IPS-20b (cell line): Measurements from ENCODE around the gene B4GALT2.

ENCODE experiments used
- H3K27ac ChIP-seq: one replicate; pipeline ENCODE4 v1.5.1; 2013; ENCODE audit warnings: low read length
- H3K27me3 ChIP-seq: 2 replicates; pipeline ENCODE4 v1.6.1; 2013; ENCODE audit warnings: mild to moderate bottlenecking, low read length, inconsistent platforms; ENCODE audit not compliant: insufficient read depth
- H3K36me3 ChIP-seq: 2 replicates; pipeline ENCODE4 v1.6.1; 2013; ENCODE audit warnings: low read depth, mild to moderate bottlenecking, inconsistent platforms, low read length, moderate library complexity; ENCODE audit not compliant: insufficient read depth
- H3K4me1 ChIP-seq: 2 replicates; pipeline ENCODE4 v1.6.1; 2013; ENCODE audit warnings: mild to moderate bottlenecking, control low read depth, inconsistent platforms, low read length, moderate library complexity; ENCODE audit not compliant: insufficient read depth
- H3K4me3 ChIP-seq: 2 replicates; pipeline ENCODE4 v1.5.1; 2013; ENCODE audit warnings: mild to moderate bottlenecking, low read length, inconsistent platforms
- H3K9ac ChIP-seq: 2 replicates; pipeline ENCODE4 v1.6.1; 2013; ENCODE audit warnings: low read depth, mild to moderate bottlenecking, inconsistent platforms, low read length, moderate library complexity
- H3K9me3 ChIP-seq: 2 replicates; pipeline ENCODE4 v1.6.1; 2013; ENCODE audit warnings: mild to moderate bottlenecking, low read depth, low read length, inconsistent platforms; ENCODE audit not compliant: insufficient read depth

B4GALT2 gene

GRCh38 chr1:43981636-43982035 is 2.6 kb downstream of the B4GALT2 start:
- peaks cover 49% of the 10 kb centered on the region for H3K36me3 ChIP-seq
- H3K9ac ChIP-seq: no peak overlapping the region
- no peak overlapping the region for H3K27ac ChIP-seq
- no peaks in the 10 kb centered on the region for H3K9me3 ChIP-seq
- no peak overlapping the region for H3K4me3 ChIP-seq
- H3K4me1 ChIP-seq: peaks cover 7% of the 10 kb centered on the region; the same call in 1 of the 2 replicates
- no peaks in the 10 kb centered on the region for H3K27me3 ChIP-seq

GRCh38 chr1:43982241-43982640 is 3.2 kb downstream of the B4GALT2 start:
- Histone ChIP-seq H3K27ac (no peak overlapping the region), H3K36me3 (peaks cover 44% of the 10 kb centered on the region), H3K4me3 (no peak overlapping the region), H3K4me1 (peaks cover 7% of the 10 kb centered on the region; the same call in 1 of the 2 replicates), H3K27me3 (no peaks in the 10 kb centered on the region), H3K9me3 (no peaks in the 10 kb centered on the region), H3K9ac (no peak overlapping the region)

- no peak overlapping the region for H3K9ac ChIP-seq
- H3K9me3 ChIP-seq: no peaks in the 10 kb centered on the region
- H3K36me3 ChIP-seq: peaks cover 38% of the 10 kb centered on the region
- no peak overlapping the region for H3K27ac ChIP-seq
- no peaks in the 10 kb centered on the region for H3K27me3 ChIP-seq
- no peak overlapping the region for H3K4me3 ChIP-seq
- peaks cover 7% of the 10 kb centered on the region; the same call in 1 of the 2 replicates for H3K4me1 ChIP-seq
Observed at GRCh38 chr1:43982808-43983207, 3.8 kb downstream of the B4GALT2 start.

- H3K4me3 ChIP-seq: no peak overlapping the region
- H3K27me3 ChIP-seq: no peaks in the 10 kb centered on the region
- peaks cover 34% of the 10 kb centered on the region for H3K36me3 ChIP-seq
- no peak overlapping the region for H3K27ac ChIP-seq
- H3K9me3 ChIP-seq: no peaks in the 10 kb centered on the region
- H3K9ac ChIP-seq: no peak overlapping the region
- peaks cover 3% of the 10 kb centered on the region; the same call in 1 of the 2 replicates for H3K4me1 ChIP-seq
Observed at GRCh38 chr1:43983253-43983899, 4.4 kb downstream of the B4GALT2 start.

- peaks cover 34% of the 10 kb centered on the region for H3K36me3 ChIP-seq
Observed at GRCh38 chr1:43984855-43985254, 5.8 kb downstream of the B4GALT2 start.

GRCh38 chr1:43985984-43986595 is 7.1 kb downstream of the B4GALT2 start:
- Histone ChIP-seq H3K4me1 (no peaks in the 10 kb centered on the region; the same call in 1 of the 2 replicates), H3K9me3 (no peaks in the 10 kb centered on the region), H3K9ac (no peak overlapping the region), H3K27me3 (no peaks in the 10 kb centered on the region; the same call in 1 of the 2 replicates), H3K27ac (no peak overlapping the region), H3K36me3 (peaks cover 34% of the 10 kb centered on the region), H3K4me3 (no peak overlapping the region)

More at GRCh38 chr1:43984855-43985254, 5.8 kb downstream of the B4GALT2 start:
- peaks cover 2% of the 10 kb centered on the region; the same call in 1 of the 2 replicates for H3K4me1 ChIP-seq
- H3K9ac ChIP-seq: no peak overlapping the region
- no peaks in the 10 kb centered on the region; the same call in 1 of the 2 replicates for H3K27me3 ChIP-seq
- H3K27ac ChIP-seq: no peak overlapping the region
- H3K4me3 ChIP-seq: no peak overlapping the region
- no peaks in the 10 kb centered on the region for H3K9me3 ChIP-seq

GRCh38 chr1:43986712-43987111 is 7.7 kb downstream of the B4GALT2 start:
- Histone ChIP-seq H3K9ac (no peak overlapping the region), H3K36me3 (peaks cover 30% of the 10 kb centered on the region), H3K4me1 (no peaks in the 10 kb centered on the region; the same call in 1 of the 2 replicates), H3K27me3 (no peaks in the 10 kb centered on the region; the same call in 1 of the 2 replicates), H3K27ac (no peak overlapping the region), H3K9me3 (no peaks in the 10 kb centered on the region), H3K4me3 (no peak overlapping the region)

GRCh38 chr1:43987159-43987902 is 8.3 kb downstream of the B4GALT2 start:
- no peaks in the 10 kb centered on the region; the same call in 1 of the 2 replicates for H3K27me3 ChIP-seq
- H3K4me3 ChIP-seq: no peak overlapping the region
- no peak overlapping the region for H3K27ac ChIP-seq
- peaks cover 26% of the 10 kb centered on the region for H3K36me3 ChIP-seq
- H3K9ac ChIP-seq: no peak overlapping the region
- no peaks in the 10 kb centered on the region for H3K9me3 ChIP-seq
- H3K4me1 ChIP-seq: peaks cover under 1% of the 10 kb centered on the region; the same call in 1 of the 2 replicates

- H3K9ac ChIP-seq: peak overlapping the region; percentile 56; the same call in 1 of the 2 replicates
Observed at GRCh38 chr1:43990271-43991199, 11.5 kb downstream of the B4GALT2 start.

GRCh38 chr1:43991200-43991475 is 12.1 kb downstream of the B4GALT2 start:
- Histone ChIP-seq H3K4me3 (peak overlapping the region; percentile 80), H3K9ac (peak overlapping the region; percentile 56; the same call in 1 of the 2 replicates), H3K27ac (peak overlapping the region; percentile 49), H3K27me3 (peaks cover 6% of the 10 kb centered on the region; the same call in 1 of the 2 replicates), H3K4me1 (peaks cover 5% of the 10 kb centered on the region; the same call in 1 of the 2 replicates), H3K36me3 (peaks cover 5% of the 10 kb centered on the region; the same call in 1 of the 2 replicates), H3K9me3 (no peaks in the 10 kb centered on the region)

More at GRCh38 chr1:43990271-43991199, 11.5 kb downstream of the B4GALT2 start:
- no peak overlapping the region for H3K27ac ChIP-seq
- peak overlapping the region; percentile 80 for H3K4me3 ChIP-seq
- H3K9me3 ChIP-seq: no peaks in the 10 kb centered on the region
- H3K36me3 ChIP-seq: peaks cover 11% of the 10 kb centered on the region; the same call in 1 of the 2 replicates
- peaks cover 6% of the 10 kb centered on the region; the same call in 1 of the 2 replicates for H3K27me3 ChIP-seq
- H3K4me1 ChIP-seq: peaks cover 5% of the 10 kb centered on the region; the same call in 1 of the 2 replicates
